ENCODE data around the gene IPMK. TPM values are rescaled to one million over a fixed set of nuclear protein-coding genes. Genes with fewer than 3 reads are reported as not detected.

Gene IPMK
- total RNA-seq, 3 donors from 2014 or later (not counting 1 experiment from before 2014, with no cell fraction given): 4.4 to 5.7 (median 4.6) TPM

GRCh38 chr10:58305821-58306220, 38.1 kb upstream of the IPMK start:
- no peaks in the 10 kb centered on the region for H3K4me1 Mint-ChIP-seq
- DNase-seq (no peak), ATAC-seq (no peak)
- H3K4me3 Mint-ChIP-seq: no peak overlapping the region
- no peaks in the 10 kb centered on the region for H3K9me3 Mint-ChIP-seq
- no peaks in the 10 kb centered on the region for H3K36me3 Mint-ChIP-seq
- Histone ChIP-seq H3K27ac (ENCODE audit: low read length) (no peak overlapping the region), H3K4me1 (ENCODE audit: control insufficient read depth, insufficient read depth, low read length) (no peaks in the 10 kb centered on the region), H3K36me3 (ENCODE audit: control insufficient read depth, insufficient read depth, low read length) (no peaks in the 10 kb centered on the region), H3K27me3 (ENCODE audit: control insufficient read depth, insufficient read depth, low read length) (peaks cover 10% of the 10 kb centered on the region), H3K9me3 (ENCODE audit: control insufficient read depth, insufficient read depth, low read length) (no peaks in the 10 kb centered on the region), H3K4me3 (ENCODE audit: low read length) (no peak overlapping the region)
- no peak for TF ChIP-seq CTCF (IDR thresholded peaks at IDR 0.05)
- H3K27me3 Mint-ChIP-seq (ENCODE audit: low read depth in 2 of 2): peaks cover 17 to 23% of the 10 kb centered on the region in 2 donors
- intact Hi-C loops (cut with micrococcal nuclease): no loop called here
- WGBS (ENCODE audit: insufficient coverage): 45% methylated on average over 3 of the region's 4 CpGs
- H3K27ac Mint-ChIP-seq: no peak overlapping the region

DNA sequence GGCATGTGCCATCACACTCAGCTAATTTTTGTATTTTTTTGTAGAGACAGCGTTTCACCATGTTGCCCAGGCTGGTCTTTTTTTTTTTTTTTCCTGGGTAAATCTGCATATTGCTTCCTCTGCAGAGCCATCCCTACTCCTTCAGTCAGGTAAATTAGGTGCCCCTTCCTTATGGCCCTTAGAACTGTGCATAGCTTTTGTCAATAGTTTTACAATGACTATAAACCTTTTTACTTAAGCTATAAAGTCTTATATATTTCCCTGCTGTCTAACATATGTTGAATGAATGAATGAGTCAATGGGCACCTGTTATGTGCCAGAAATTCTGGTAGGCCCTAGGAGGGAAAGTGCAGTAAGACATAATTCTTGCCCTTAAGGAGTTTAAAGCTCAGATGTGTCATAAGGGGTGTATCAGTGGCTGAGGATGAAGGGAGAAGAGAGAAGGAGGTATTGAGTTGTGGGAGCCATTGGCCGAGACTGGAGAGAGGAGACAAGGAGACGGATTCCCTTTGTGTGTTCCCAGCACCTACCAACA, 36.5 kb upstream of the IPMK start:
- Mint-ChIP-seq H3K36me3 (no peaks in the 10 kb centered on the region), H3K4me1 (no peaks in the 10 kb centered on the region), H3K27me3 (ENCODE audit: low read depth in 2 of 2) (peaks cover 13 to 15% of the 10 kb centered on the region in 2 donors), H3K9me3 (no peaks in the 10 kb centered on the region), H3K27ac (no peak overlapping the region), H3K4me3 (no peak overlapping the region)
- TF ChIP-seq CTCF (IDR thresholded peaks at IDR 0.05): no peak
- Histone ChIP-seq H3K27me3 (ENCODE audit: control insufficient read depth, insufficient read depth, low read length) (peaks cover 10% of the 10 kb centered on the region), H3K4me3 (ENCODE audit: low read length) (no peak overlapping the region), H3K27ac (ENCODE audit: low read length) (no peak overlapping the region), H3K4me1 (ENCODE audit: control insufficient read depth, insufficient read depth, low read length) (no peaks in the 10 kb centered on the region), H3K9me3 (ENCODE audit: control insufficient read depth, insufficient read depth, low read length) (no peaks in the 10 kb centered on the region), H3K36me3 (ENCODE audit: control insufficient read depth, insufficient read depth, low read length) (no peaks in the 10 kb centered on the region)
- intact Hi-C loops (cut with micrococcal nuclease): no loop called here
- ATAC-seq (no peak), DNase-seq (no peak)
- WGBS (ENCODE audit: insufficient coverage): 81% methylated on average over 3 of the region's 3 CpGs

- H3K4me3 Mint-ChIP-seq: no peak overlapping the region
- 50% methylated on average over 1 of the region's 2 CpGs for WGBS (ENCODE audit: insufficient coverage)
- no peak overlapping the region for H3K4me3 ChIP-seq (ENCODE audit: low read length)
- H3K27ac Mint-ChIP-seq: no peak overlapping the region
- H3K27ac ChIP-seq (ENCODE audit: low read length): no peak overlapping the region
- TF ChIP-seq CTCF (IDR thresholded peaks at IDR 0.05): no peak
- H3K9me3 Mint-ChIP-seq: no peaks in the 10 kb centered on the region
- no peaks in the 10 kb centered on the region for H3K36me3 ChIP-seq (ENCODE audit: control insufficient read depth, insufficient read depth, low read length)
- intact Hi-C loops (cut with micrococcal nuclease): no loop called here
- H3K27me3 ChIP-seq (ENCODE audit: control insufficient read depth, insufficient read depth, low read length): peaks cover 10% of the 10 kb centered on the region
- ATAC-seq (no peak), DNase-seq (no peak)
- peaks cover 0 to 15% of the 10 kb centered on the region in 2 donors for H3K27me3 Mint-ChIP-seq (ENCODE audit: low read depth in 2 of 2)
- H3K4me1 ChIP-seq (ENCODE audit: control insufficient read depth, insufficient read depth, low read length): no peaks in the 10 kb centered on the region
- H3K9me3 ChIP-seq (ENCODE audit: control insufficient read depth, insufficient read depth, low read length): no peaks in the 10 kb centered on the region
- H3K4me1 Mint-ChIP-seq: no peaks in the 10 kb centered on the region
- H3K36me3 Mint-ChIP-seq: no peaks in the 10 kb centered on the region
These were observed 34.6 kb upstream of the IPMK start for GRCh38 chr10:58302254-58302653.

DNA sequence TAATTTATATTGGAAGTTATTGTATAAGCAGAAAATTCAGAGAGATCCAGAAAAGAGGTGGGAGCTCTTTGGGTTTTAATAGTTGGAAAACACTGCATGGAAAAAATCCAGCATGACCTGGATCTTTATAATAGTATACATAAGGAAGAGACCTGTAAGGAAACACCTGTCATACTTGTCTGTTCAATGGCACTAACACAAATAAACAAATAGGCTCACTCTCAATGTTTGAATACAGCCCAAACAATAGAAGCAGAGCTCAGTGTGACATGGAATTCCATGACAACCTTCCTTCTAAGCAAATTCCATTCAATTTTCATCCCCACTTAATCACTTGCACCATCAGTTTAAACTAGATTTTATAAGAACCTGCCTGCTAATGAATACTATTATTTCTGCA, 33.0 kb upstream of the IPMK start:
- intact Hi-C loops (cut with micrococcal nuclease): no loop called here
- H3K4me1 ChIP-seq (ENCODE audit: control insufficient read depth, insufficient read depth, low read length): no peaks in the 10 kb centered on the region
- H3K27me3 Mint-ChIP-seq (ENCODE audit: low read depth in 2 of 2): peaks cover 0 to 12% of the 10 kb centered on the region in 2 donors
- no peak overlapping the region for H3K27ac Mint-ChIP-seq
- H3K27me3 ChIP-seq (ENCODE audit: control insufficient read depth, insufficient read depth, low read length): peaks cover 4% of the 10 kb centered on the region
- no peaks in the 10 kb centered on the region for H3K36me3 Mint-ChIP-seq
- H3K36me3 ChIP-seq (ENCODE audit: control insufficient read depth, insufficient read depth, low read length): no peaks in the 10 kb centered on the region
- H3K9me3 Mint-ChIP-seq: no peaks in the 10 kb centered on the region
- H3K4me1 Mint-ChIP-seq: no peaks in the 10 kb centered on the region
- ATAC-seq (no peak), DNase-seq (no peak)
- H3K4me3 Mint-ChIP-seq: no peak overlapping the region
- H3K9me3 ChIP-seq (ENCODE audit: control insufficient read depth, insufficient read depth, low read length): no peaks in the 10 kb centered on the region
- H3K27ac ChIP-seq (ENCODE audit: low read length): no peak overlapping the region
- H3K4me3 ChIP-seq (ENCODE audit: low read length): no peak overlapping the region
- TF ChIP-seq CTCF (IDR thresholded peaks at IDR 0.05): no peak

All from natural killer cell (primary cell).